Pulmonary artery endothelial cell (primary cell): ENCODE results near the gene DCAF6. TPM values are rescaled to one million over a fixed set of nuclear protein-coding genes. Genes with fewer than 3 reads are reported as not detected.
"Not testable (repeated sequence)": the region's sequence is repeated elsewhere in the genome, so short reads cannot be mapped to it uniquely, and the experiment has no call there.

Experiments
- DNase-seq: peaks from one replicate; pipeline ENCODE4 v3.0.0-alpha.2; 2011; ENCODE audit warnings: low read depth, low spot score
- total RNA-seq: library from RNA; depleted of rRNA; stranded (reverse); fragments of >200 nt; gene quantifications from 2 replicates; pipeline ENCODE4 v1.2.3, GENCODE V29; 2014

DCAF6 gene
- 47.9 and 49.9 TPM in 2 replicates for total RNA-seq

GRCh38 chr1:167936068-167936929, at the start of gene DCAF6:
Gene DCAF6, plus strand, starts transcription at chr1:167936683. Its CDS starts 229 bp downstream, at chr1:167936912.
- peak; percentile 95 for DNase-seq

GRCh38 chr1:167887187-167887586, 49.3 kb upstream of the DCAF6 start:
- DNase-seq = not testable (repeated sequence)

GRCh38 chr1:167890400-167890799, 46.1 kb upstream of the DCAF6 start:
- no peak for DNase-seq

- no peak for DNase-seq
Measured at GRCh38 chr1:167893798-167894197, 42.7 kb upstream of the DCAF6 start.

GRCh38 chr1:167898578-167899222, 37.8 kb upstream of the DCAF6 start:
- DNase-seq = no peak

GRCh38 chr1:167899253-167899681, 37.2 kb upstream of the DCAF6 start:
- DNase-seq = no peak

GRCh38 chr1:167900907-167901306, 35.6 kb upstream of the DCAF6 start:
- no peak for DNase-seq

- no peak for DNase-seq
Measured at GRCh38 chr1:167904652-167905130, 31.8 kb upstream of the DCAF6 start.

- DNase-seq = no peak
Measured at GRCh38 chr1:167905182-167905581, 31.3 kb upstream of the DCAF6 start.

GRCh38 chr1:167905671-167906070, 30.8 kb upstream of the DCAF6 start:
- DNase-seq = no peak

- DNase-seq = no peak
Measured at GRCh38 chr1:167909691-167910180, 26.7 kb upstream of the DCAF6 start.

GRCh38 chr1:167910530-167910929, 26.0 kb upstream of the DCAF6 start:
- DNase-seq = no peak

GRCh38 chr1:167911413-167911812, 25.1 kb upstream of the DCAF6 start:
- no peak for DNase-seq

- no peak for DNase-seq
Measured at GRCh38 chr1:167912294-167912693, 24.2 kb upstream of the DCAF6 start.

GRCh38 chr1:167913895-167914496, 22.5 kb upstream of the DCAF6 start, which contains the start of gene ADCY10:
Gene ADCY10, minus strand, starts transcription at chr1:167914134. Its CDS starts 8,994 bp downstream, at chr1:167905140.
- DNase-seq = no peak

- DNase-seq = no peak
Measured at GRCh38 chr1:167915569-167915968, 20.9 kb upstream of the DCAF6 start.

GRCh38 chr1:167916766-167917511, 19.5 kb upstream of the DCAF6 start:
- no peak for DNase-seq

- no peak for DNase-seq
Measured at GRCh38 chr1:167922023-167922422, 14.5 kb upstream of the DCAF6 start.

- DNase-seq = no peak
Measured at GRCh38 chr1:167922611-167923074, 13.8 kb upstream of the DCAF6 start.

GRCh38 chr1:167923324-167924056, 13.0 kb upstream of the DCAF6 start:
- no peak for DNase-seq
